GM12878 (cell line): ENCODE results near the gene SERPINA6. TPM values are rescaled to one million over a fixed set of nuclear protein-coding genes. Genes with fewer than 3 reads are reported as not detected.

ENCODE experiments used
- ATAC-seq: fragments of 200-7000 bp; cut with Tn5 transposase; 3 replicates; pipeline ENCODE4 v1.9.1; 2020; ENCODE audit warnings: mild to moderate bottlenecking, moderate library complexity
- BruUV-seq: library from RNA; stranded (reverse); fragments of 400-500 nt; replicated peaks from 2 replicates; lab custom pipeline; 2021; lab: Mats Ljungman, UMichigan
- CTCF ChIA-PET: fragments of 300-600 bp; sonication (Branson Sonifier 250); formaldehyde crosslinking; extraction: SDS; loops from one replicate; lab custom pipeline; 2021; ENCODE audit warnings: inconsistent platforms; lab: Yijun Ruan, JAX
- POLR2A ChIA-PET: fragments of 350-600 bp; formaldehyde crosslinking; extraction: SDS; loops from one replicate; lab custom pipeline; 2021; ENCODE audit warnings: inconsistent platforms; lab: Charles Lee
- RAD21 ChIA-PET: fragments of 300-600 bp; sonication (Branson Sonifier 250); formaldehyde crosslinking; loops from one replicate; lab custom pipeline; 2023; ENCODE audit warnings: antibody characterized with exemption; ENCODE audit not compliant: unreplicated experiment; lab: Charles Lee
- SMC1A ChIA-PET: fragments of 300-600 bp; sonication (Branson Sonifier 250); formaldehyde crosslinking; loops from one replicate; lab custom pipeline; 2023; ENCODE audit not compliant: unreplicated experiment, uncharacterized antibody; lab: Charles Lee
- DNase-seq: peaks from one replicate; pipeline ENCODE4 v3.0.0-alpha.2; 2011; ENCODE audit warnings: low read depth, low spot score
- FAIRE-seq: peaks from 3 replicates; lab custom pipeline; 2011; peaks lifted over from hg19 to GRCh38; lab: Jason Lieb, UNC
- H2AFZ ChIP-seq: 2 replicates; pipeline ENCODE4 v1.6.0; 2011; ENCODE audit warnings: low read depth, low read length, control low read depth; ENCODE audit not compliant: control insufficient read depth
- H3K27ac ChIP-seq: 2 replicates; pipeline ENCODE4 v1.5.1; 2011; ENCODE audit warnings: control low read depth; ENCODE audit not compliant: control insufficient read depth, insufficient read depth
- H3K27me3 ChIP-seq, 2 experiments: replicated peaks in 1 of 2; 2 replicates each; pipeline versions ENCODE4 v1.6.0 to v1.6.1; 2011; ENCODE audit warnings: low read length in 1 of 2; ENCODE audit not compliant: control insufficient read depth in 2 of 2, insufficient read depth in 2 of 2
- H3K36me3 ChIP-seq, 2 experiments: 2 replicates each; pipeline ENCODE4 v1.5.1; 2011; ENCODE audit warnings: low read length in 1 of 2; ENCODE audit not compliant: control insufficient read depth in 2 of 2, insufficient read depth in 2 of 2
- H3K4me1 ChIP-seq: 2 replicates; pipeline ENCODE4 v1.6.1; 2011; ENCODE audit warnings: mild to moderate bottlenecking, low read length, moderate library complexity, mixed read lengths; ENCODE audit not compliant: control insufficient read depth, insufficient read depth
- H3K4me2 ChIP-seq: 2 replicates; pipeline ENCODE4 v1.6.0; 2011; ENCODE audit warnings: control low read depth; ENCODE audit not compliant: control insufficient read depth, insufficient read depth
- H3K4me3 ChIP-seq: fragments of 200-600 bp; sonication (generic); 2 replicates; pipeline ENCODE4 v1.5.1; 2016
- H3K79me2 ChIP-seq: 2 replicates; pipeline ENCODE4 v1.6.0; 2011; ENCODE audit warnings: low read length; ENCODE audit not compliant: control insufficient read depth, insufficient read depth
- H3K9ac ChIP-seq: 2 replicates; pipeline ENCODE4 v1.8.0; 2011; ENCODE audit warnings: low read length, control low read depth, mixed read lengths; ENCODE audit not compliant: control insufficient read depth, insufficient read depth
- H3K9me3 ChIP-seq: replicated peaks from 3 replicates; pipeline ENCODE4 v1.5.1; 2011; ENCODE audit warnings: mild to moderate bottlenecking, low read length; ENCODE audit not compliant: control insufficient read depth, insufficient read depth
- H4K20me1 ChIP-seq: 2 replicates; pipeline ENCODE4 v1.6.0; 2011; ENCODE audit not compliant: control insufficient read depth, insufficient read depth
- CTCF ChIP-seq, 3 experiments: IDR thresholded peaks in 2 of 3; conservative IDR thresholded peaks in 1 of 3; 2 replicates each; pipeline ENCODE4 v1.5.1; 2011; ENCODE audit warnings: low read depth in 3 of 3, low read length in 3 of 3, mild to moderate bottlenecking in 3 of 3, control low read depth in 2 of 3, moderate library complexity in 2 of 3, inconsistent platforms in 1 of 3, mixed read lengths in 1 of 3; ENCODE audit not compliant: control insufficient read depth in 2 of 3, insufficient read depth in 1 of 3; ENCODE audit errors: extremely low read depth in 1 of 3
- TCF7 ChIP-seq: IDR thresholded peaks from 2 replicates; pipeline ENCODE4 v1.6.1; 2014; ENCODE audit warnings: antibody characterized with exemption, borderline replicate concordance
- WGBS: methylation state at CpG from one replicate; pipeline ENCODE4 v1.1.6; 2016; ENCODE audit warnings: low lambda C conversion rate; ENCODE audit not compliant: insufficient replicate concordance, insufficient coverage; ENCODE audit errors: missing lambda C conversion rate; 5-methylcytosine and 5-hydroxymethylcytosine counted together
- in situ Hi-C: fragments of 300-500 bp; cut with MboI; formaldehyde crosslinking; loops from 9 replicates; pipeline ENCODE4 v1.14.3; 2018; ENCODE audit warnings: mixed read lengths
- intact Hi-C: fragments of 100-400 bp; cut with micrococcal nuclease; formaldehyde crosslinking; loops from one replicate; pipeline ENCODE4 v1.14.2; 2022; ENCODE audit not compliant: unreplicated experiment
- polyA plus RNA-seq, 11 experiments: library from polyadenylated mRNA; depleted of rRNA in 4 of 11; unstranded in 6 of 11; stranded (reverse) in 5 of 11; fragments of >200 nt; fragmentation: Nextera tagmentation in 4 of 11; fragmentation: Illumina TruSeq in 1 of 11; extraction: Ambion mirVana in 4 of 11; extraction: Trizol in 1 of 11; gene quantifications; 1 replicate in 1 of 11; 2 replicates in 10 of 11; pipeline versions ENCODE4 v1.2.1 to v1.2.3, GENCODE V29; 2011 to 2016; ENCODE audit warnings: inconsistent platforms in 2 of 11, missing spikeins in 2 of 11, low read depth in 1 of 11
- total RNA-seq, 4 experiments: library from RNA; depleted of rRNA in 3 of 4; stranded (reverse); fragments of >200 nt in 3 of 4; fragmentation: Illumina TruSeq in 1 of 4; extraction: Trizol in 1 of 4; gene quantifications; 2 replicates each; pipeline versions ENCODE4 v1.2.1 to v1.2.3, GENCODE V29; 2013 to 2021

The SERPINA6 gene
- total and polyA plus RNA-seq, 10 of the 15 experiments (the other 5 are each of a cell fraction or from before 2014, with no cell fraction given) = 0.11 to 0.27 (median 0.23) TPM; not detected in 7

DNA sequence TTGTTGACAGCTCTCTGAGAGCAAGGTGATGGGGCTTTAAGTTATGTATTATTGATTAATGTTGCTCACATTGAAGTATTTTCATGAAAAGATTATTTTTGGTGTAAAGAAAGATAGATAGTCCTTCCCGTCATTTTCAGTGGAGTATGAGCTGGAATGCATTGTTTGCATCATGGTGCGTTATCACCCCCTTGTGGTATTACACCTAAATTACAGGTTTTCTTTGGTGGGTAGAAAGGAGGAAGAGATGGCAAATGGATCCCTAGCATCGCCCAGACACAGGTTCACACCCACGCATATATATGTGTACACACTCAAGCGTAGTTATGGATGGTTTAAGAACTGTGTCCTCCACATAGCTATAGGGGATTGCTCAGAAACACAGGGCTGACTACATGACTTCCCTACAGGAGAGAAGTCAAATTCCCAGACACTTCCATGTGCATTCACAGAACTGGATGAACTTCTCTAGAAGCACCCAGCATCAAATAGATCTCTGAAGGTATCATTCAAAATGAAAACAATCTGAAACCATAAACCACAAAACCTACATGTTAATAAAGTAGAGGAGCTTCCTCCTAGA is 15.6 kb downstream of the SERPINA6 start:
- Histone ChIP-seq H3K79me2 (no peaks in the 10 kb centered on the region), H3K36me3 (no peaks in the 10 kb centered on the region), H3K4me3 (no peak overlapping the region), H4K20me1 (no peaks in the 10 kb centered on the region), H3K4me1 (no peaks in the 10 kb centered on the region), H3K27me3 (no peaks in the 10 kb centered on the region), H3K27ac (no peak overlapping the region), H3K9me3 (no peaks in the 10 kb centered on the region), H2AFZ (no peak overlapping the region), H3K9ac (no peak overlapping the region), H3K4me2 (no peak overlapping the region)
- no TSS peak for BruUV-seq
- TF ChIP-seq CTCF (IDR thresholded peaks at IDR 0.05 in 2 of 3, conservative IDR thresholded peaks at IDR 0.05 in 1 of 3; ENCODE audit: control insufficient read depth in 2 of 3, extremely low read depth in 1 of 3, insufficient read depth in 1 of 3, low read depth in 3 of 3, low read length in 3 of 3) (peak in 2 of 3 experiments; percentile 7 to 26; a peak in 1 of 6 replicates), TCF7 (no peak)
- ATAC-seq (no peak), DNase-seq (no peak), FAIRE-seq (no peak)
- ChIA-PET POLR2A (interaction anchor here (0.7 kb wide), 1 partner anchor 251 kb away, joined by 3 read pairs; no protein-coding TSS in a partner anchor), RAD21 (no interaction called here), SMC1A (interaction anchor here (0.7 kb wide), 1 partner anchor 14 kb away, joined by 3 read pairs; no protein-coding TSS in a partner anchor), CTCF (no interaction called here)
- in situ Hi-C loops = no loop called here
- 50% methylated on average over 5 of the region's 5 CpGs for WGBS
- intact Hi-C loops = no loop called here
